ENCODE measurements around the gene TMPRSS4. TPM values are rescaled to one million over a fixed set of nuclear protein-coding genes. Genes with fewer than 3 reads are reported as not detected.

The TMPRSS4 gene
- total RNA-seq, 1 experiment from 2014 or later: 1.5 TPM

GRCh38 chr11:118132385-118133151 is 55.7 kb downstream of the TMPRSS4 start:
- ChIA-PET RAD21 (ENCODE audit: low non-redundant PET in 1 of 2, low total read pairs in 2 of 2, uncharacterized antibody in 2 of 2, unreplicated experiment in 2 of 2) (no interaction called here), POLR2A (no interaction called here), CTCF (no interaction called here)
- H3K27me3 ChIP-seq (ENCODE audit: insufficient read depth, low read length): no peaks in the 10 kb centered on the region
- no peaks in the 10 kb centered on the region for H3K9me3 ChIP-seq (ENCODE audit: control insufficient read depth in 1 of 2, insufficient read depth in 1 of 2, low read depth in 1 of 2, low read length in 2 of 2)
- no peak overlapping the region for H3K4me3 ChIP-seq (replicated peaks in 1 of 2; ENCODE audit: low read depth in 1 of 2, low read length in 2 of 2)
- no peak overlapping the region for H3K4me2 ChIP-seq (ENCODE audit: low read length)
- no peaks in the 10 kb centered on the region for H3K4me1 ChIP-seq (ENCODE audit: control insufficient read depth in 1 of 2, insufficient read depth in 2 of 2, low read length in 2 of 2)
- H3K9ac ChIP-seq (ENCODE audit: low read length): no peak overlapping the region
- ATAC-seq (no peak), DNase-seq (ENCODE audit: low read depth, low spot score) (no peak)
- H3K79me2 ChIP-seq (ENCODE audit: insufficient read depth, low read length): no peaks in the 10 kb centered on the region
- no TSS peak for BruUV-seq (replicated peaks)
- H2AFZ ChIP-seq (ENCODE audit: low read depth, low read length, poor library complexity, severe bottlenecking): no peak overlapping the region
- no peaks in the 10 kb centered on the region for H3K36me3 ChIP-seq (ENCODE audit: control insufficient read depth in 1 of 2, insufficient read depth in 2 of 2, low read length in 2 of 2)
- intact Hi-C loops (cut with micrococcal nuclease): no loop called here
- no peak overlapping the region for H3K27ac ChIP-seq (ENCODE audit: low read depth, low read length)
- TF ChIP-seq SRF (IDR thresholded peaks at IDR 0.05; ENCODE audit: low read depth) (no peak), POLR2A (IDR thresholded peaks at IDR 0.05; ENCODE audit: borderline replicate concordance, extremely low read depth, insufficient read depth, insufficient read length) (no peak), EZH2 (IDR thresholded peaks at IDR 0.05) (no peak), ELF1 (IDR thresholded peaks at IDR 0.05; ENCODE audit: borderline replicate concordance, low read depth) (no peak), CEBPB (IDR thresholded peaks at IDR 0.05; ENCODE audit: low read depth) (no peak), SIN3A (IDR thresholded peaks at IDR 0.05; ENCODE audit: low read depth) (no peak), YY1 (IDR thresholded peaks at IDR 0.05; ENCODE audit: extremely low read depth, insufficient replicate concordance, low read depth, low read length) (no peak), JUND (IDR thresholded peaks at IDR 0.05) (no peak), EZH2phosphoT487 (IDR thresholded peaks at IDR 0.05; ENCODE audit: borderline replicate concordance) (no peak), TCF7L2 (IDR thresholded peaks at IDR 0.05; ENCODE audit: borderline replicate concordance, extremely low read depth, insufficient read depth, insufficient read length) (no peak), POLR2AphosphoS5 (IDR thresholded peaks at IDR 0.05; ENCODE audit: low read depth, low read length) (no peak), EGR1 (IDR thresholded peaks at IDR 0.05; ENCODE audit: low read depth) (no peak), ZFX (IDR thresholded peaks at IDR 0.05) (no peak), ZNF274 (IDR thresholded peaks at IDR 0.05; ENCODE audit: low read depth, low read length) (no peak), REST (IDR thresholded peaks at IDR 0.05; ENCODE audit: low read depth) (no peak)
- H4K20me1 ChIP-seq (ENCODE audit: insufficient read depth): no peaks in the 10 kb centered on the region
- no peaks in the 10 kb centered on the region for H3K9me2 ChIP-seq (ENCODE audit: insufficient read depth)

Data from HCT116 (cell line).